Common myeloid progenitor, CD34-positive (primary cell): ENCODE measurements around the gene C1orf50.

Source experiments
- CTCF ChIA-PET: fragments of 350-600 bp; sonication (Branson Sonifier 250); formaldehyde crosslinking; loops from one replicate; lab custom pipeline; 2021; ENCODE audit warnings: antibody characterized with exemption; lab: Charles Lee
- POLR2A ChIA-PET: fragments of 350-600 bp; sonication (Branson Sonifier 250); formaldehyde crosslinking; loops from one replicate; lab custom pipeline; 2021; ENCODE audit warnings: antibody characterized with exemption; lab: Charles Lee
- DNase-seq, 3 donors: peaks; one replicate each; pipeline versions ENCODE4 v3.0.0 to v3.0.0-alpha.2; 2013
- H3K27ac ChIP-seq, 2 experiments: 1 replicate in 1 of 2; 2 replicates in 1 of 2; pipeline ENCODE4 v1.7.0; 2013; ENCODE audit warnings: inconsistent platforms in 2 of 2, low read length in 2 of 2, mild to moderate bottlenecking in 2 of 2, low read depth in 1 of 2, moderate library complexity in 1 of 2; ENCODE audit not compliant: severe bottlenecking in 2 of 2, insufficient read depth in 1 of 2, poor library complexity in 1 of 2
- H3K27me3 ChIP-seq, 5 experiments: replicated peaks in 2 of 5; 1 replicate in 3 of 5; 2 replicates in 2 of 5; pipeline versions ENCODE4 v1.6.1 to v1.7.0; 2013; ENCODE audit warnings: low read length in 4 of 5, mild to moderate bottlenecking in 2 of 5, moderate library complexity in 2 of 5, inconsistent platforms in 1 of 5; ENCODE audit not compliant: insufficient read depth in 5 of 5, control insufficient read depth in 4 of 5
- H3K36me3 ChIP-seq, 4 experiments: 1 replicate in 2 of 4; 2 replicates in 2 of 4; pipeline versions ENCODE4 v1.6.1 to v1.7.0; 2013; ENCODE audit warnings: low read length in 3 of 4, control low read depth in 1 of 4, mild to moderate bottlenecking in 1 of 4; ENCODE audit not compliant: control insufficient read depth in 4 of 4, insufficient read depth in 4 of 4
- H3K4me1 ChIP-seq, 4 experiments: 1 replicate in 3 of 4; 2 replicates in 1 of 4; pipeline versions ENCODE4 v1.6.1 to v1.7.1; 2013; ENCODE audit warnings: low read length in 3 of 4, mild to moderate bottlenecking in 3 of 4, control low read depth in 1 of 4, inconsistent platforms in 1 of 4, moderate library complexity in 1 of 4; ENCODE audit not compliant: control insufficient read depth in 4 of 4, insufficient read depth in 4 of 4; ENCODE audit errors: control extremely low read depth in 1 of 4
- H3K4me3 ChIP-seq, 7 experiments: 1 replicate in 4 of 7; 2 replicates in 3 of 7; pipeline versions ENCODE4 v1.5.1 to v1.7.0; 2013; ENCODE audit warnings: mild to moderate bottlenecking in 7 of 7, low read length in 6 of 7, moderate library complexity in 6 of 7, inconsistent platforms in 2 of 7, low read depth in 2 of 7, control low read depth in 1 of 7; ENCODE audit not compliant: insufficient read depth in 4 of 7, control insufficient read depth in 1 of 7; ENCODE audit errors: extremely low read depth in 1 of 7
- H3K9me3 ChIP-seq, 5 experiments: 1 replicate in 4 of 5; 2 replicates in 1 of 5; pipeline versions ENCODE4 v1.6.1 to v1.7.1; 2013; ENCODE audit warnings: low read length in 4 of 5, mild to moderate bottlenecking in 2 of 5, inconsistent platforms in 1 of 5, low read depth in 1 of 5, moderate library complexity in 1 of 5; ENCODE audit not compliant: control insufficient read depth in 4 of 5, insufficient read depth in 2 of 5; ENCODE audit errors: control extremely low read depth in 1 of 5
- WGBS: methylation state at CpG from one replicate; pipeline ENCODE4 v1.1.5; 2013; ENCODE audit not compliant: insufficient coverage; 5-methylcytosine and 5-hydroxymethylcytosine counted together

C1orf50 gene

DNA sequence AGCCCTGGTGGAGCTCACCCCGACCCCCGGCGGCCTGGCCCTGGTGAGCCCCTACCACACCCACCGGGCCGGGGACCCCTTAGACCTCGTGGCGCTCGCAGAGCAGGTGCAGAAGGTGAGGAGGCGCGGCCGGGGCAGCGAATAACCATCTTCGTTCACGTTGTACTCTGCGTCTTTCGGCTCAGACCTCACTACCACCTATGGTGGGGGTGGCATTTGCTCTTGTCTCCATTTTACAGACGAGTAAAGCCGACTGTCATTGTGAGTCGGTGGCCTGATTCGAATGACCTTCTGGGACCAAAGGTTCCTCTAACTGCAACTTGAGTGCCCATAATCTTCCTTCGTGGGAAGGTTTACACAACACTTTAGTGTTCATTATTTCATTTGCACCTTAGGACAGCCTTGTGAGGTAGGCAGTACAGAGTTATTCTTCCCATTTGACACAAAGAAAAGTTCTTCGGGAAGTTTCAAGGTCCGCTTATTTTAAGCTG lies 506 bp downstream of the C1orf50 start:
- CTCF ChIA-PET = interaction anchor here (0.6 to 4.2 kb wide), 6 partner anchors 10 to 431 kb away, joined by 3 to 28 read pairs (median 4); partner anchors contain the start of genes ERMAP and SVBP
- H3K4me3 ChIP-seq = peak overlapping the region; percentile 81 to 98 (median 96)
- peaks cover 26 to 34% (median 30%) of the 10 kb centered on the region in 4 experiments for H3K4me1 ChIP-seq
- peaks cover 0 to 2% (median under 1%) of the 10 kb centered on the region in 4 experiments for H3K36me3 ChIP-seq
- no peak for DNase-seq
- no peaks in the 10 kb centered on the region for H3K27me3 ChIP-seq
- H3K27ac ChIP-seq = peak overlapping the region; percentile 64 to 90
- H3K9me3 ChIP-seq = no peaks in the 10 kb centered on the region
- POLR2A ChIA-PET = interaction anchor here (0.6 to 1.2 kb wide), 3 partner anchors 80 to 190 kb away, joined by 3 to 8 read pairs (median 4); partner anchors contain the start of gene YBX1
- 7% methylated on average over 21 of the region's 23 CpGs for WGBS

DNA sequence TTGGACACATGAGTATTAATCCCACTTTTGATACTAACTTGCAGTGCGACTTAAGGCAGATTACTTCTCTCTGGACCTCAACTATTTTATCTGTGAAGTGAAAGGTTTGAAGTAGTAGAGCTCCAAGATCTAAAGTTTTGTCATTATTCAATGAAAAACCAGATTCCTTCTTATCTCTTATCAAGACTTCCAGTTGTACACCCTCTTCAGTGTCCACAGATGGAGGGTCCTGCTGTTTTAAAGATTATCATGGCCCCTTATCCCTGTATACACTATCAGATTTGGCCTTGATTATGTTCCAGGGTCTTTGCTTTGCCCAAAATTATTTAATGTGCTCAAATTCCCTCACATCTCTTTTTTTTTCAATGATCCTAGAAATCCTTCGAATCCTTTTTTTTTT lies 1.1 kb downstream of the C1orf50 start:
- peaks cover 26 to 31% (median 28%) of the 10 kb centered on the region in 4 experiments for H3K4me1 ChIP-seq
- peak overlapping the region in 1 of 2 experiments; percentile 90 for H3K27ac ChIP-seq
- H3K4me3 ChIP-seq = peak overlapping the region in 6 of 7 experiments; percentile 81 to 98 (median 94)
- H3K36me3 ChIP-seq = peaks cover under 1 to 6% (median 1%) of the 10 kb centered on the region in 4 experiments
- WGBS = no CpG with 5 or more reads among the region's 2 CpGs
- ChIA-PET POLR2A (interaction anchor here (0.6 kb wide), 1 partner anchor 189 kb away, joined by 4 read pairs; no protein-coding TSS in a partner anchor), CTCF (interaction anchor here (1.6 to 4.2 kb wide), 2 partner anchors 9 to 19 kb away, joined by 4 to 28 read pairs; no protein-coding TSS in a partner anchor)
- no peaks in the 10 kb centered on the region for H3K27me3 ChIP-seq
- no peak for DNase-seq
- H3K9me3 ChIP-seq = no peaks in the 10 kb centered on the region

DNA sequence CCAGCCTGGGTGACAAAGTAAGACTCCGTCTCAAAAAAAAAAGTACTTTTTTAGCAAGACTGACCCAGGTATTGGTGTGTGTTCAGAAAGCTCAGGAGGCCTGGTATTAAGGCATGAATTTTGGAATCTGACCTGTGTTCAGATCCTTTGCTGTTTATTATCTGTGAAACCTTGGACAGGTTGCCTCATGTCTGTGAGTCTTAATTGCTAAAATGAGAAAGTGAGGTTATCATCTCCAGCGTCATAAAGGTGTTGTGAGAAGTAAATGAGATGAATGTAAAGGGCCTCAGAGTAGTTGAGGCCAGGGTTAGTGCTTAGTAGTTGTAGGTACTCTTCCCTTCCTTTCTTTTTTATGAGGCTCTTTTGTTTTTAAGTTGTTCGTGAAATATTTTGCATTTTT lies 2.8 kb downstream of the C1orf50 start:
- H3K4me1 ChIP-seq = peaks cover 22 to 26% (median 24%) of the 10 kb centered on the region in 4 experiments
- peaks cover 2 to 18% (median 8%) of the 10 kb centered on the region in 4 experiments for H3K36me3 ChIP-seq
- no peak for DNase-seq
- H3K27me3 ChIP-seq = no peaks in the 10 kb centered on the region
- H3K4me3 ChIP-seq = no peak overlapping the region
- no peaks in the 10 kb centered on the region for H3K9me3 ChIP-seq
- ChIA-PET CTCF (interaction anchor here (4.2 kb wide), 1 partner anchor 8 kb away, joined by 28 read pairs; no protein-coding TSS in a partner anchor), POLR2A (no interaction called here)
- H3K27ac ChIP-seq = no peak overlapping the region
- 100% methylated on average over 2 of the region's 3 CpGs for WGBS

DNA sequence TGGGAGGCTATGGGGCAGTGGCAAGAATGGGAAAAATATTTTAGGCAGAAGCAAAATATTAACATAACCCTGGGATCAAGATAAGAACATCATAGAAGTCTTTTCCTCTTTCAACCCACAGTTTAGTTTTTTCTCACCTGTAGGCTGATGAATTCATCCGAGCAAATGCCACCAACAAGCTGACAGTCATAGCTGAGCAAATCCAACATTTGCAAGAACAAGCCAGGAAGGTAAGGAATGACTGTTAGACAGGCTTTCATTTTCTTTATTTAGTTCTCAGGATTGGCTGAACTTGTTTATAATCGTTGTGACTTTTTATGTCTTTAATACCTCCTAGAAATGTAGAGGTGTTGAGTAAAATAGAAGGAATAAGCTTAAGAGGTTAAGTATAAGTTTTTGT lies 6.4 kb downstream of the C1orf50 start:
- peaks cover 22 to 53% (median 33%) of the 10 kb centered on the region in 4 experiments for H3K36me3 ChIP-seq
- H3K4me1 ChIP-seq = peaks cover 0 to 4% (median 1%) of the 10 kb centered on the region in 4 experiments
- POLR2A ChIA-PET = no interaction called here
- DNase-seq = no peak
- no peak overlapping the region for H3K27ac ChIP-seq
- H3K9me3 ChIP-seq = peaks cover 0 to 1% (median 0%) of the 10 kb centered on the region in 5 experiments
- 83% methylated on average over 2 of the region's 2 CpGs for WGBS
- CTCF ChIA-PET = interaction anchor here (0.5 to 1.6 kb wide), 3 partner anchors 73 to 300 kb away, joined by 3 to 5 read pairs (median 3); partner anchors contain the start of gene ZNF691
- H3K4me3 ChIP-seq = no peak overlapping the region
- no peaks in the 10 kb centered on the region for H3K27me3 ChIP-seq

DNA sequence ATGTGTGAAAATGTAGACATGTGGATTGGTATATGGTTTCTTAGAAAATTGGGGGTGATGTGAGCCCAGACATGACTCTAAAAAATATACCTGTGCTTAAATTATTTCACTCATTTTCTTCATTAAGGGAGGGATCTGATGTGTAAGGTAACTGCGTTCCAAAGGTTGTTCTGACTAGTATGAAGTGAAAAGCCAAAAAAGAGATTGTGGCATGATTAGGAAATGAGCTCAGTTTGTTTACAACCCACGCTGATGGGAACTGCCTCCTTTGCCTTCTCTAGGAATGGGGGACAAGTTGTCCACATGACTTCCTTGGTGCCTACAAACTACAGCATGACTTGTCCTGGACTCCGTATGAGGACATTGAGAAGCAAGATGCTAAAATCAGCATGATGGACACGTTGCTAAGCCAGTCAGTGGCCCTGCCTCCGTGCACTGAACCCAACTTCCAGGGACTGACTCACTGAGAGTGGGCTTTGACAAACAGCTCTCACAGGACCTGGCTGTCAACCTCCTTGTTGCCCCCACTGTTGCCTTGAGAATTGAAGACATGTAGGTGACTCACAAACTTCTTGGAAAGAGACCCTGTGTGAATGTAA lies 8.0 kb downstream of the C1orf50 start:
- WGBS = 96% methylated on average over 5 of the region's 5 CpGs
- Histone ChIP-seq H3K4me3 (no peak overlapping the region), H3K27ac (no peak overlapping the region), H3K27me3 (no peaks in the 10 kb centered on the region), H3K4me1 (no peaks in the 10 kb centered on the region), H3K36me3 (peaks cover 20 to 59% (median 36%) of the 10 kb centered on the region in 4 experiments), H3K9me3 (peaks cover 0 to 1% (median 0%) of the 10 kb centered on the region in 5 experiments)
- ChIA-PET CTCF (interaction anchor here (1.4 to 8.8 kb wide), 3 partner anchors 9 to 299 kb away, joined by 4 to 106 read pairs (median 5); no protein-coding TSS in a partner anchor), POLR2A (no interaction called here)
- no peak for DNase-seq

DNA sequence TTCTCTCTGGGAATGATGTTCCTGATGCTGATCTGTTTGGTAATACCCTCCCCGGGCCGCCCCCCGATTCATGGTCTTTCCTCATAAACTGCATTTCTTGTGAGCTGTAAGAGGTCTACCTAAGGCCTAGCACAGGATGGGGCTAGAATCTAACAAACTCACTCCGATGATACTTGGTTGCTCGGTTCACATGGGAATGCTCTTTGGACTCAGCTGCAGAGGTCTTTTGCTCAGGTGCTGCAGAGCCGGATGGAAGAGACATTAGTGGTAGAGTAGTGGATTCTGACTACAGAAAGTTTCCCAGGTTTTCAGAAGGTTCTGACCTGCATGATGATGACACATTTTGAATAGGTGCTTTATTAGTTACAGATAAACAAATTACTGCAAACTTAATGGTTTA lies 9.5 kb downstream of the C1orf50 start:
- CTCF ChIA-PET = interaction anchor here (1.2 to 8.8 kb wide), 4 partner anchors 9 to 298 kb away, joined by 3 to 106 read pairs (median 26); partner anchors contain the start of genes C1orf50 and P3H1
- peaks cover 23 to 69% (median 43%) of the 10 kb centered on the region in 4 experiments for H3K36me3 ChIP-seq
- POLR2A ChIA-PET = no interaction called here

More for the DNA sequence above, 9.5 kb downstream of the C1orf50 start:
- no peaks in the 10 kb centered on the region for H3K27me3 ChIP-seq
- no peak overlapping the region for H3K4me3 ChIP-seq
- WGBS = 95% methylated on average over 4 of the region's 6 CpGs
- H3K9me3 ChIP-seq = peaks cover 0 to 1% (median 0%) of the 10 kb centered on the region in 5 experiments
- H3K4me1 ChIP-seq = no peaks in the 10 kb centered on the region
- DNase-seq = no peak
- no peak overlapping the region for H3K27ac ChIP-seq
